HG02588 (cell line): Measurements from ENCODE around the gene GALNT2.

Experiments
- ATAC-seq: cut with Tn5 transposase; IDR thresholded peaks from one replicate; pipeline ENCODE4 v1.9.1; 2021; ENCODE audit warnings: mild to moderate bottlenecking, moderate library complexity; ENCODE audit not compliant: unreplicated experiment

The GALNT2 gene

GRCh38 chr1:230141797-230142607 lies 75.0 kb downstream of the GALNT2 start:
- ATAC-seq = no peak

- no peak for ATAC-seq
Observed at GRCh38 chr1:230142608-230143210, 75.7 kb downstream of the GALNT2 start.

- ATAC-seq = no peak
Observed at GRCh38 chr1:230143534-230143933, 76.5 kb downstream of the GALNT2 start.

GRCh38 chr1:230144010-230144614 lies 77.1 kb downstream of the GALNT2 start:
- no peak for ATAC-seq

GRCh38 chr1:230144758-230145504 lies 77.9 kb downstream of the GALNT2 start:
- ATAC-seq = no peak

GRCh38 chr1:230145505-230145899 lies 78.5 kb downstream of the GALNT2 start:
- no peak for ATAC-seq

GRCh38 chr1:230145953-230146476 lies 79.0 kb downstream of the GALNT2 start:
- ATAC-seq = no peak

- ATAC-seq = no peak
Observed at GRCh38 chr1:230146709-230147108, 79.7 kb downstream of the GALNT2 start.

GRCh38 chr1:230147253-230148125 lies 80.5 kb downstream of the GALNT2 start:
- ATAC-seq = no peak

GRCh38 chr1:230148126-230148652 lies 81.2 kb downstream of the GALNT2 start:
- ATAC-seq = no peak

GRCh38 chr1:230148768-230149469 lies 81.9 kb downstream of the GALNT2 start:
- no peak for ATAC-seq

- peak; percentile 66 for ATAC-seq
Observed at GRCh38 chr1:230149751-230150584, 82.9 kb downstream of the GALNT2 start.

- ATAC-seq = no peak
Observed at GRCh38 chr1:230150615-230151014, 83.6 kb downstream of the GALNT2 start.

GRCh38 chr1:230151924-230152468 lies 85.0 kb downstream of the GALNT2 start:
- no peak for ATAC-seq

GRCh38 chr1:230152999-230153398 lies 86.0 kb downstream of the GALNT2 start:
- ATAC-seq = no peak

- no peak for ATAC-seq
Observed at GRCh38 chr1:230153641-230154296, 86.7 kb downstream of the GALNT2 start.

- no peak for ATAC-seq
Observed at GRCh38 chr1:230155021-230155420, 88.0 kb downstream of the GALNT2 start.

GRCh38 chr1:230156068-230156467 lies 89.0 kb downstream of the GALNT2 start:
- no peak for ATAC-seq
